ENCODE results near the gene MAPK8IP3.

- TF ChIP-seq POLR2A (IDR thresholded peaks at IDR 0.05): no peak
- no peak for TF ChIP-seq CTCF (IDR thresholded peaks at IDR 0.05)
- TF ChIP-seq EP300 (IDR thresholded peaks at IDR 0.05): no peak
Observed at GRCh38 chr16:1665829-1666228, 40.2 kb upstream of the MAPK8IP3 start.

All from suprapubic skin (tissue), 3 donors.